CD4-positive, alpha-beta T cell treated with Interleukin-17A for 4 hours (primary cell): Measurements from ENCODE around the gene MED15.
"Not testable (repeated sequence)": the region's sequence is repeated elsewhere in the genome, so short reads cannot be mapped to it uniquely, and the experiment has no call there.

Experiments used
- DNase-seq: peaks from one replicate; pipeline ENCODE4 v3.0.0-alpha.2; 2020; ENCODE audit warnings: mixed read lengths

The MED15 gene

GRCh38 chr22:20507253-20508066 is at the start of gene MED15:
TSS of gene MED15 (plus strand) at chr22:20507610. CDS start at chr22:20507679, 69 bp downstream.
- peak; percentile 90 for DNase-seq

GRCh38 chr22:20458530-20459151 is 48.8 kb upstream of the MED15 start:
- no peak for DNase-seq

- no peak for DNase-seq
These were observed 48.3 kb upstream of the MED15 start for GRCh38 chr22:20459152-20459542.

GRCh38 chr22:20459862-20460261 is 47.5 kb upstream of the MED15 start:
- no peak for DNase-seq

- peak; percentile 65 for DNase-seq
These were observed 43.9 kb upstream of the MED15 start for GRCh38 chr22:20463324-20464095.

GRCh38 chr22:20464096-20464614 is 43.3 kb upstream of the MED15 start:
- DNase-seq, result peak; percentile 77

GRCh38 chr22:20464912-20465758 is 42.3 kb upstream of the MED15 start:
- no peak for DNase-seq

- peak; percentile 33 for DNase-seq
These were observed 41.7 kb upstream of the MED15 start for GRCh38 chr22:20465759-20466077.

- DNase-seq, result no peak
These were observed 40.6 kb upstream of the MED15 start for GRCh38 chr22:20466659-20467379.

- DNase-seq, result no peak
These were observed 38.1 kb upstream of the MED15 start for GRCh38 chr22:20469110-20469868.

GRCh38 chr22:20470525-20470924 is 36.9 kb upstream of the MED15 start:
- DNase-seq, result not testable (repeated sequence)

- no peak for DNase-seq
These were observed 36.1 kb upstream of the MED15 start for GRCh38 chr22:20471126-20471833.

- no peak for DNase-seq
These were observed 34.6 kb upstream of the MED15 start for GRCh38 chr22:20472629-20473442.

GRCh38 chr22:20475115-20475436 is 32.3 kb upstream of the MED15 start:
- no peak for DNase-seq

- not testable (repeated sequence) for DNase-seq
These were observed 31.8 kb upstream of the MED15 start for GRCh38 chr22:20475569-20475968.

- DNase-seq, result not testable (repeated sequence)
These were observed 29.4 kb upstream of the MED15 start for GRCh38 chr22:20478059-20478458.

GRCh38 chr22:20479612-20480196 is 27.7 kb upstream of the MED15 start:
- no peak for DNase-seq

- DNase-seq, result not testable (repeated sequence)
These were observed 24.3 kb upstream of the MED15 start for GRCh38 chr22:20483143-20483506.

- no peak for DNase-seq
These were observed 23.6 kb upstream of the MED15 start for GRCh38 chr22:20483771-20484170.
